HEK293 (cell line): ENCODE data around the gene FGF12.

Source experiments
- CTCF ChIA-PET: fragments of 350-600 bp; formaldehyde crosslinking; extraction: SDS; loops from one replicate; lab custom pipeline; 2021; ENCODE audit warnings: antibody characterized with exemption; lab: Yijun Ruan, JAX
- POLR2A ChIA-PET: fragments of 300-600 bp; formaldehyde crosslinking; extraction: SDS; loops from one replicate; lab custom pipeline; 2020; ENCODE audit warnings: antibody characterized with exemption, inconsistent platforms; lab: Yijun Ruan, JAX
- H3K27ac ChIP-seq: fragments of 200-500 bp; sonication (Bioruptor generic); 2 replicates; pipeline ENCODE4 v1.5.1; 2014; ENCODE audit warnings: low read depth, low read length, control low read depth, inconsistent platforms; ENCODE audit errors: extremely low read depth
- H3K36me3 ChIP-seq, 2 experiments: fragments of 200-500 bp in 1 of 2; sonication (Bioruptor generic) in 1 of 2; 1 replicate in 1 of 2; 2 replicates in 1 of 2; pipeline ENCODE4 v1.5.1; 2014 to 2017; ENCODE audit warnings: inconsistent platforms in 2 of 2, low read length in 2 of 2; ENCODE audit not compliant: control insufficient read depth in 2 of 2, insufficient read depth in 1 of 2
- H3K4me1 ChIP-seq: fragments of 200-500 bp; sonication (Bioruptor generic); 2 replicates; pipeline ENCODE4 v1.5.1; 2014; ENCODE audit warnings: mild to moderate bottlenecking, low read length, inconsistent platforms; ENCODE audit not compliant: control insufficient read depth, insufficient read depth
- H3K4me3 ChIP-seq: 2 replicates; pipeline ENCODE4 v1.5.1; 2011; ENCODE audit warnings: low read depth, mild to moderate bottlenecking, control low read depth, low read length, moderate library complexity
- H3K9me3 ChIP-seq: fragments of 200-500 bp; sonication (Bioruptor generic); 2 replicates; pipeline ENCODE4 v1.5.1; 2014; ENCODE audit warnings: low read depth, low read length, inconsistent platforms; ENCODE audit not compliant: control insufficient read depth, insufficient read depth
- KLF9 ChIP-seq: fragments of 450-650 bp; formaldehyde crosslinking; IDR thresholded peaks from 2 replicates; pipeline ENCODE4 v1.5.1; 2016; ENCODE audit warnings: missing biosample characterization, missing genetic modification characterization, low read depth
- MEIS1 ChIP-seq: sonication (generic); formaldehyde crosslinking; IDR thresholded peaks from 2 replicates; pipeline ENCODE4 v1.8.1; 2022; ENCODE audit warnings: missing genetic modification reagents, mild to moderate bottlenecking, borderline replicate concordance
- OSR2 ChIP-seq: fragments of 450-650 bp; formaldehyde crosslinking; IDR thresholded peaks from 2 replicates; pipeline ENCODE4 v1.5.1; 2016; ENCODE audit warnings: missing biosample characterization, missing genetic modification characterization
- SP7 ChIP-seq: fragments of 450-650 bp; formaldehyde crosslinking; IDR thresholded peaks from 2 replicates; pipeline ENCODE4 v1.5.1; 2016; ENCODE audit warnings: missing biosample characterization, missing genetic modification characterization
- ZBTB21 ChIP-seq: fragments of 450-650 bp; formaldehyde crosslinking; IDR thresholded peaks from 2 replicates; pipeline ENCODE4 v1.5.1; 2017; ENCODE audit warnings: missing biosample characterization, missing genetic modification characterization
- ZBTB48 ChIP-seq: fragments of 450-650 bp; formaldehyde crosslinking; IDR thresholded peaks from 2 replicates; pipeline ENCODE4 v1.5.1; 2016; ENCODE audit warnings: missing biosample characterization, missing genetic modification characterization
- ZEB2 ChIP-seq: fragments of 450-650 bp; formaldehyde crosslinking; IDR thresholded peaks from 2 replicates; pipeline ENCODE4 v1.5.1; 2016; ENCODE audit warnings: missing biosample characterization, missing genetic modification characterization
- ZNF2 ChIP-seq: fragments of 450-650 bp; formaldehyde crosslinking; IDR thresholded peaks from 2 replicates; pipeline ENCODE4 v1.5.1; 2016; ENCODE audit warnings: missing biosample characterization, missing genetic modification characterization
- ZNF239 ChIP-seq: fragments of 450-650 bp; formaldehyde crosslinking; IDR thresholded peaks from 2 replicates; pipeline ENCODE4 v1.5.1; 2016; ENCODE audit warnings: missing biosample characterization, missing genetic modification characterization
- ZNF280D ChIP-seq: fragments of 450-650 bp; formaldehyde crosslinking; IDR thresholded peaks from 2 replicates; pipeline ENCODE4 v1.5.1; 2016; ENCODE audit warnings: missing biosample characterization, missing genetic modification characterization
- ZNF311 ChIP-seq: fragments of 450-650 bp; formaldehyde crosslinking; IDR thresholded peaks from 2 replicates; pipeline ENCODE4 v1.5.1; 2017; ENCODE audit warnings: missing biosample characterization, missing genetic modification characterization, borderline replicate concordance
- ZNF341 ChIP-seq: fragments of 450-650 bp; formaldehyde crosslinking; IDR thresholded peaks from 2 replicates; pipeline ENCODE4; 2016; ENCODE audit warnings: low read depth, missing biosample characterization, missing genetic modification characterization
- ZNF354C ChIP-seq: fragments of 450-650 bp; formaldehyde crosslinking; IDR thresholded peaks from 2 replicates; pipeline ENCODE4 v1.5.1; 2016; ENCODE audit warnings: missing biosample characterization, missing genetic modification characterization, low read depth, borderline replicate concordance
- ZNF362 ChIP-seq: fragments of 450-650 bp; formaldehyde crosslinking; IDR thresholded peaks from 2 replicates; pipeline ENCODE4 v1.5.1; 2016; ENCODE audit warnings: missing biosample characterization, missing genetic modification characterization
- ZNF37A ChIP-seq: fragments of 450-650 bp; IDR thresholded peaks from 2 replicates; pipeline ENCODE4 v1.5.1; 2018; ENCODE audit warnings: missing biosample characterization, missing genetic modification characterization
- ZNF555 ChIP-seq: fragments of 450-650 bp; formaldehyde crosslinking; conservative IDR thresholded peaks from 2 replicates; pipeline ENCODE4 v1.5.1; 2017; ENCODE audit warnings: missing biosample characterization, mild to moderate bottlenecking, missing genetic modification characterization, inconsistent platforms
- ZNF791 ChIP-seq: fragments of 450-650 bp; formaldehyde crosslinking; IDR thresholded peaks from 2 replicates; pipeline ENCODE4 v1.5.1; 2016; ENCODE audit warnings: missing biosample characterization, missing genetic modification characterization
- ZSCAN23 ChIP-seq: fragments of 450-650 bp; formaldehyde crosslinking; IDR thresholded peaks from 2 replicates; pipeline ENCODE4 v1.5.1; 2016; ENCODE audit warnings: missing biosample characterization, missing genetic modification characterization
- ZSCAN5A ChIP-seq: fragments of 450-650 bp; formaldehyde crosslinking; IDR thresholded peaks from 2 replicates; pipeline ENCODE4 v1.5.1; 2016; ENCODE audit warnings: missing biosample characterization, missing genetic modification characterization
- TF ChIP-seq, protein P1 (sequence below): fragments of 450-650 bp; formaldehyde crosslinking; IDR thresholded peaks from 2 replicates; pipeline ENCODE4 v1.5.1; 2016; ENCODE audit warnings: missing biosample characterization, missing genetic modification characterization
- TF ChIP-seq, protein P2 (sequence below): fragments of 450-650 bp; formaldehyde crosslinking; IDR thresholded peaks from 2 replicates; pipeline ENCODE4 v1.5.1; 2017; ENCODE audit warnings: missing biosample characterization, missing genetic modification characterization
- TF ChIP-seq, protein P3 (sequence below): fragments of 450-650 bp; formaldehyde crosslinking; IDR thresholded peaks from 2 replicates; pipeline ENCODE4 v1.5.1; 2016; ENCODE audit warnings: missing biosample characterization, missing genetic modification characterization, low read depth

The FGF12 gene

DNA sequence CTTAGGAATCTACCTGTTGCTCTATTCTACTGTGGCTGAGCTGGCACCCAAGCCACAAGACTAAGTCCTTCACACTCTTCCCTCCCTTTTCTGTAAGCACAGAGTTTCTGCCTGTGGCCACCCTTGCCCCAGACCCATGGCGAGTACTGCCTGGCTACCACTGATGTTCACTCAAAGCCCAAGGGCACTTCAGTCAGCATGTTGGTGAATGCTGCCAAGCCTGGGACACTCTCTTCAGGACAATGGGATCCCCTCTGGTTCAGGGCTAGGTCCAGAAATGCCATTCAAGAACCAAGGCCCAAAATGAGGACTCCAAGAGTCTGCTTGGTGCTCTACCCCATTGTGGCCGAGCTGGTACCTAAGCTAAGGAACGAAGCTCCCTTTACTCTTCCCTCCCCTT, 184.2 kb downstream of the FGF12 start:
- no peaks in the 10 kb centered on the region for H3K36me3 ChIP-seq
- no peak overlapping the region for H3K27ac ChIP-seq
- ChIA-PET POLR2A (no interaction called here), CTCF (no interaction called here)
- TF ChIP-seq ZEB2 (tag by site-specific recombination) (no peak), ZNF311 (tag by site-specific recombination) (no peak), KLF9 (tag by site-specific recombination) (no peak), ZNF791 (no peak), ZNF555 (tag by site-specific recombination) (no peak), ZNF354C (tag by site-specific recombination) (no peak), ZSCAN5A (tag by site-specific recombination) (no peak), ZBTB21 (tag by site-specific recombination) (no peak), ZNF37A (tag by site-specific recombination) (no peak), ZBTB48 (no peak), MEIS1 (CRISPR knock-in tag) (no peak), ZNF2 (tag by site-specific recombination) (no peak), ZNF341 (tag by site-specific recombination) (no peak)
- TF ChIP-seq, protein P1, sequence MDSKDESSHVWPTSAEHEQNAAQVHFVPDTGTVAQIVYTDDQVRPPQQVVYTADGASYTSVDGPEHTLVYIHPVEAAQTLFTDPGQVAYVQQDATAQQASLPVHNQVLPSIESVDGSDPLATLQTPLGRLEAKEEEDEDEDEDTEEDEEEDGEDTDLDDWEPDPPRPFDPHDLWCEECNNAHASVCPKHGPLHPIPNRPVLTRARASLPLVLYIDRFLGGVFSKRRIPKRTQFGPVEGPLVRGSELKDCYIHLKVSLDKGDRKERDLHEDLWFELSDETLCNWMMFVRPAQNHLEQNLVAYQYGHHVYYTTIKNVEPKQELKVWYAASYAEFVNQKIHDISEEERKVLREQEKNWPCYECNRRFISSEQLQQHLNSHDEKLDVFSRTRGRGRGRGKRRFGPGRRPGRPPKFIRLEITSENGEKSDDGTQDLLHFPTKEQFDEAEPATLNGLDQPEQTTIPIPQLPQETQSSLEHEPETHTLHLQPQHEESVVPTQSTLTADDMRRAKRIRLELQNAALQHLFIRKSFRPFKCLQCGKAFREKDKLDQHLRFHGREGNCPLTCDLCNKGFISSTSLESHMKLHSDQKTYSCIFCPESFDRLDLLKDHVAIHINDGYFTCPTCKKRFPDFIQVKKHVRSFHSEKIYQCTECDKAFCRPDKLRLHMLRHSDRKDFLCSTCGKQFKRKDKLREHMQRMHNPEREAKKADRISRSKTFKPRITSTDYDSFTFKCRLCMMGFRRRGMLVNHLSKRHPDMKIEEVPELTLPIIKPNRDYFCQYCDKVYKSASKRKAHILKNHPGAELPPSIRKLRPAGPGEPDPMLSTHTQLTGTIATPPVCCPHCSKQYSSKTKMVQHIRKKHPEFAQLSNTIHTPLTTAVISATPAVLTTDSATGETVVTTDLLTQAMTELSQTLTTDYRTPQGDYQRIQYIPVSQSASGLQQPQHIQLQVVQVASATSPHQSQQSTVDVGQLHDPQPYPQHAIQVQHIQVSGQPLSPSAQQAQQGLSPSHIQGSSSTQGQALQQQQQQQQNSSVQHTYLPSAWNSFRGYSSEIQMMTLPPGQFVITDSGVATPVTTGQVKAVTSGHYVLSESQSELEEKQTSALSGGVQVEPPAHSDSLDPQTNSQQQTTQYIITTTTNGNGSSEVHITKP = no peak
- TF ChIP-seq, protein P2, sequence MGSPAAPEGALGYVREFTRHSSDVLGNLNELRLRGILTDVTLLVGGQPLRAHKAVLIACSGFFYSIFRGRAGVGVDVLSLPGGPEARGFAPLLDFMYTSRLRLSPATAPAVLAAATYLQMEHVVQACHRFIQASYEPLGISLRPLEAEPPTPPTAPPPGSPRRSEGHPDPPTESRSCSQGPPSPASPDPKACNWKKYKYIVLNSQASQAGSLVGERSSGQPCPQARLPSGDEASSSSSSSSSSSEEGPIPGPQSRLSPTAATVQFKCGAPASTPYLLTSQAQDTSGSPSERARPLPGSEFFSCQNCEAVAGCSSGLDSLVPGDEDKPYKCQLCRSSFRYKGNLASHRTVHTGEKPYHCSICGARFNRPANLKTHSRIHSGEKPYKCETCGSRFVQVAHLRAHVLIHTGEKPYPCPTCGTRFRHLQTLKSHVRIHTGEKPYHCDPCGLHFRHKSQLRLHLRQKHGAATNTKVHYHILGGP (tag by site-specific recombination) = no peak
- TF ChIP-seq, protein P3, sequence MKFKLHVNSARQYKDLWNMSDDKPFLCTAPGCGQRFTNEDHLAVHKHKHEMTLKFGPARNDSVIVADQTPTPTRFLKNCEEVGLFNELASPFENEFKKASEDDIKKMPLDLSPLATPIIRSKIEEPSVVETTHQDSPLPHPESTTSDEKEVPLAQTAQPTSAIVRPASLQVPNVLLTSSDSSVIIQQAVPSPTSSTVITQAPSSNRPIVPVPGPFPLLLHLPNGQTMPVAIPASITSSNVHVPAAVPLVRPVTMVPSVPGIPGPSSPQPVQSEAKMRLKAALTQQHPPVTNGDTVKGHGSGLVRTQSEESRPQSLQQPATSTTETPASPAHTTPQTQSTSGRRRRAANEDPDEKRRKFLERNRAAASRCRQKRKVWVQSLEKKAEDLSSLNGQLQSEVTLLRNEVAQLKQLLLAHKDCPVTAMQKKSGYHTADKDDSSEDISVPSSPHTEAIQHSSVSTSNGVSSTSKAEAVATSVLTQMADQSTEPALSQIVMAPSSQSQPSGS (tag by site-specific recombination) = no peak
- H3K9me3 ChIP-seq = no peaks in the 10 kb centered on the region
- no peaks in the 10 kb centered on the region for H3K4me1 ChIP-seq
- no peak overlapping the region for H3K4me3 ChIP-seq

GRCh38 chr3:192516820-192517219, 210.5 kb downstream of the FGF12 start:
- Histone ChIP-seq H3K4me3 (no peak overlapping the region), H3K9me3 (no peaks in the 10 kb centered on the region), H3K36me3 (no peaks in the 10 kb centered on the region), H3K4me1 (no peaks in the 10 kb centered on the region), H3K27ac (no peak overlapping the region)
- CTCF ChIA-PET = interaction anchor here (0.7 kb wide), 1 partner anchor 672 kb away, joined by 3 read pairs; no protein-coding TSS in a partner anchor
- POLR2A ChIA-PET = no interaction called here
- TF ChIP-seq OSR2 (tag by site-specific recombination) = no peak
- no peak for TF ChIP-seq SP7 (tag by site-specific recombination)
- TF ChIP-seq, protein P3 (tag by site-specific recombination) = no peak
- TF ChIP-seq ZSCAN23 = no peak
- TF ChIP-seq ZNF239 (tag by site-specific recombination) = no peak
- no peak for TF ChIP-seq ZNF280D (tag by site-specific recombination)
- no peak for TF ChIP-seq ZNF362
